ENCODE results near the gene ENTPD6. TPM values are rescaled to one million over a fixed set of nuclear protein-coding genes. Genes with fewer than 3 reads are reported as not detected.

The ENTPD6 gene
- polyA plus RNA-seq, 1 donor from 2014 or later = 143 TPM

GRCh38 chr20:25251019-25251418 lies 55.5 kb downstream of the ENTPD6 start:
- no peak overlapping the region for H2AFZ ChIP-seq (ENCODE audit: low read depth, low read length)
- H3K9me3 ChIP-seq (ENCODE audit: low read length) = no peaks in the 10 kb centered on the region
- H3K79me2 ChIP-seq (replicated peaks; ENCODE audit: insufficient read depth, low read length) = peaks cover 58% of the 10 kb centered on the region
- TF ChIP-seq MXI1 (conservative IDR thresholded peaks at IDR 0.05; ENCODE audit: poor library complexity, severe bottlenecking) = no peak
- H3F3A ChIP-seq (ENCODE audit: insufficient read depth, low read length, poor library complexity, severe bottlenecking) = peaks cover 5% of the 10 kb centered on the region
- no peak overlapping the region for H3K27ac ChIP-seq (ENCODE audit: low read length)
- no peak overlapping the region for H3K9ac ChIP-seq (ENCODE audit: low read length)
- peak overlapping the region; percentile 37 for H3K4me2 ChIP-seq (ENCODE audit: low read length)
- H3K27me3 ChIP-seq (ENCODE audit: insufficient read depth, low read depth, low read length) = no peaks in the 10 kb centered on the region
- H3K36me3 ChIP-seq (ENCODE audit: insufficient read depth, low read length) = no peaks in the 10 kb centered on the region
- H4K20me1 ChIP-seq (ENCODE audit: insufficient read depth) = no peaks in the 10 kb centered on the region
- no peaks in the 10 kb centered on the region for H3K9me2 ChIP-seq (ENCODE audit: insufficient read depth, low read length)
- H3K4me3 ChIP-seq (ENCODE audit: low read length) = peak overlapping the region; percentile 95

DNA sequence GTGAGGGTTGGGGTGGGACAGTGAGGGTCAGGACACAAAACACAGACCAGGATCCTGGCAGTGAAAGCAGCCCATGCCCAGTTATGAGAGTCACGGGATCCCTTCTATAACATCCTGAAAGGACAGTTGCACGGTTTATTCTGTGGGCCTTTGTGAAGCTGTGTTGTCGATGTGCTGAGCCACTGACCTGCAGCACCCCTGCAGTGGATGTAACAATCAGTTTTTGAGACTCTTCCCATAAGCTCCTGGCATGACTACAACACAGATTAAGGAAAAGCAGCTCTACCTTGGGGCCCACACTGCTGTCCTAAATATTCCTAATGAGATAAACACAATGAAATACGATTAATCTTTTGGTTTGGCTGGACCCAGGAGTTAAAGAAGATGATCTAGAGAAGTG lies 56.0 kb downstream of the ENTPD6 start:
- H2AFZ ChIP-seq (ENCODE audit: low read depth, low read length) = no peak overlapping the region
- H3K9me3 ChIP-seq (ENCODE audit: low read length) = no peaks in the 10 kb centered on the region
- peaks cover 5% of the 10 kb centered on the region for H3F3A ChIP-seq (ENCODE audit: insufficient read depth, low read length, poor library complexity, severe bottlenecking)
- no peaks in the 10 kb centered on the region for H3K36me3 ChIP-seq (ENCODE audit: insufficient read depth, low read length)
- TF ChIP-seq CTCF (IDR thresholded peaks at IDR 0.05; ENCODE audit: poor library complexity, severe bottlenecking) = no peak
- H3K4me2 ChIP-seq (ENCODE audit: low read length) = no peak overlapping the region
- no peaks in the 10 kb centered on the region for H3K9me2 ChIP-seq (ENCODE audit: insufficient read depth, low read length)
- H3K4me3 ChIP-seq (ENCODE audit: low read length) = peak overlapping the region; percentile 95
- H3K27me3 ChIP-seq (ENCODE audit: insufficient read depth, low read depth, low read length) = no peaks in the 10 kb centered on the region
- no peaks in the 10 kb centered on the region for H4K20me1 ChIP-seq (ENCODE audit: insufficient read depth)
- no peak overlapping the region for H3K27ac ChIP-seq (ENCODE audit: low read length)
- H3K9ac ChIP-seq (ENCODE audit: low read length) = no peak overlapping the region
- peaks cover 63% of the 10 kb centered on the region for H3K79me2 ChIP-seq (replicated peaks; ENCODE audit: insufficient read depth, low read length)

DNA sequence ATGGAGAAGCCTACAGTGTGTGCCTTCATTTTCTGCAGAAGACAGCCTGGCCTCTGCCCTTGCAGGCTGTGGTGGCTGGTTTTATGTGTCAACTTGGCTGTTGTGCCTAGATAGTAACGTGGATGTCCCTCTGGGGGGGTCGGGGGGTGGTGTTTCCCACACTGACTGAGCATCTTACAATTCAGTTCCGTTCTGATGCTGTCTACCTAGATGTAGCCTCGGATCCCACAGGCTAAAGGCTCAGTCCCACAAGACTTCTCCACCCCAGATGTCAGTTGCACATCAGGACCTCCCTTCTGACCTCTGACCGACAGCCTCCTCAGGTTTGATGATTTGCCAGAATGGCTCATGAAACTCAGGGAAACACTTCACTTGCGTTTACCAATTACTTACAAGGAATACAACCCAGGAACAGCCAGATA lies 56.7 kb downstream of the ENTPD6 start:
- Histone ChIP-seq H3K9me2 (ENCODE audit: insufficient read depth, low read length) (no peaks in the 10 kb centered on the region), H2AFZ (ENCODE audit: low read depth, low read length) (no peak overlapping the region), H3K4me3 (ENCODE audit: low read length) (no peak overlapping the region), H3K9ac (ENCODE audit: low read length) (no peak overlapping the region), H4K20me1 (ENCODE audit: insufficient read depth) (no peaks in the 10 kb centered on the region), H3K4me2 (ENCODE audit: low read length) (no peak overlapping the region), H3K27ac (ENCODE audit: low read length) (no peak overlapping the region), H3K36me3 (ENCODE audit: insufficient read depth, low read length) (no peaks in the 10 kb centered on the region), H3F3A (ENCODE audit: insufficient read depth, low read length, poor library complexity, severe bottlenecking) (peaks cover 5% of the 10 kb centered on the region), H3K79me2 (replicated peaks; ENCODE audit: insufficient read depth, low read length) (peaks cover 70% of the 10 kb centered on the region), H3K27me3 (ENCODE audit: insufficient read depth, low read depth, low read length) (no peaks in the 10 kb centered on the region), H3K9me3 (ENCODE audit: low read length) (no peaks in the 10 kb centered on the region)
- TF ChIP-seq EP300 (conservative IDR thresholded peaks at IDR 0.05; ENCODE audit: poor library complexity, severe bottlenecking) (no peak), TAF1 (IDR thresholded peaks at IDR 0.05; ENCODE audit: low read depth) (no peak), MXI1 (conservative IDR thresholded peaks at IDR 0.05; ENCODE audit: poor library complexity, severe bottlenecking) (no peak)

DNA sequence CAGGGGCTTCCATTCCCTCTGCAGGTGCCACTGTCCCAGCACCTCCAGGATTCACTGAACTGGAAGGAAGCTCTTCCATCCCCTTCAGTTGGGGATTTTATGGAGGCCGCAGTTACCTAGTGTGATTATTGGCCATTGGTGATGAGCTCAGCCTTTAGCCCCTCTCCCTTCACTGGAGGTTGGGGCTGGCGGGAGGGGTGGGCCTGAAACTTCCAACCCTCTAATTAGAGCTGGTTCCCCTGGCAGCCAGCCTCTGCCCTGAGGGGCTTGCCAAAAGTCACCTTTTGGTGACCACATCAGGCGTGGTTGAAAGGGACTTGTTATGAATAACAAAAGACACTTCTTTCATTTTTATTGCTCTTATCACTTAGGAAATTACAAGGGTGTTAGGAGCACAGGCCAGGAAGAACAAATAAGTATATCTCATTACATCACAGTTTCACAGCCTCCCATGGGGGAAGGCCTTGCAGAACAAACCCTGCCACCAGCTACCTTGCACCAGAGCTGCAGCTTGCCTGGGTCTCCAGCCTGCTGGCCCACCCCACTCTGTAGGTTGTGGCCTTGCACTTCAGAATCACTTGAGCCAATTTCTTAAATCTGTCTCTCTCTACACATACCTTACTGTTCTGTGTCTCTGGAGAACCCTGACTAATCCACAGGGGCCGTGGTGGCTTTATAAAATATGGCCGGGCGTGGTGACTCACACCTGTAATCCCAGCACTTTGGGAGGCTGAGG lies 57.3 kb downstream of the ENTPD6 start:
- Histone ChIP-seq H3K79me2 (replicated peaks; ENCODE audit: insufficient read depth, low read length) (peaks cover 76% of the 10 kb centered on the region), H3K9me3 (ENCODE audit: low read length) (no peaks in the 10 kb centered on the region), H4K20me1 (ENCODE audit: insufficient read depth) (no peaks in the 10 kb centered on the region), H3K9me2 (ENCODE audit: insufficient read depth, low read length) (no peaks in the 10 kb centered on the region), H3F3A (ENCODE audit: insufficient read depth, low read length, poor library complexity, severe bottlenecking) (peaks cover 5% of the 10 kb centered on the region), H3K27ac (ENCODE audit: low read length) (no peak overlapping the region), H3K36me3 (ENCODE audit: insufficient read depth, low read length) (no peaks in the 10 kb centered on the region), H3K4me2 (ENCODE audit: low read length) (no peak overlapping the region), H3K9ac (ENCODE audit: low read length) (no peak overlapping the region), H3K27me3 (ENCODE audit: insufficient read depth, low read depth, low read length) (no peaks in the 10 kb centered on the region), H3K4me3 (ENCODE audit: low read length) (no peak overlapping the region), H2AFZ (ENCODE audit: low read depth, low read length) (no peak overlapping the region)
- no peak for TF ChIP-seq POLR2AphosphoS5 (IDR thresholded peaks at IDR 0.05)
- TF ChIP-seq EP300 (conservative IDR thresholded peaks at IDR 0.05; ENCODE audit: poor library complexity, severe bottlenecking) = no peak
- no peak for TF ChIP-seq CTCF (IDR thresholded peaks at IDR 0.05; ENCODE audit: poor library complexity, severe bottlenecking)
- TF ChIP-seq TAF1 (IDR thresholded peaks at IDR 0.05; ENCODE audit: low read depth) = no peak
- no peak for TF ChIP-seq RAD21 (conservative IDR thresholded peaks at IDR 0.05)
- TF ChIP-seq MXI1 (conservative IDR thresholded peaks at IDR 0.05; ENCODE audit: poor library complexity, severe bottlenecking) = no peak
- TF ChIP-seq SMC3 (conservative IDR thresholded peaks at IDR 0.05; ENCODE audit: poor library complexity) = no peak
- no peak for TF ChIP-seq REST (IDR thresholded peaks at IDR 0.05; ENCODE audit: borderline replicate concordance)
- no peak for TF ChIP-seq EZH2 (IDR thresholded peaks at IDR 0.05; ENCODE audit: borderline replicate concordance, insufficient read depth, low read length, poor library complexity, severe bottlenecking)
